ENCODE results near the gene NOC2L.

NOC2L gene

GRCh38 chr1:930633-931138, 28.4 kb downstream of the NOC2L start:
- no peak for TF ChIP-seq ZNF565 (CRISPR knock-in tag; conservative IDR thresholded peaks at IDR 0.05; ENCODE audit: low read depth)
- no peak for TF ChIP-seq ZC3H10 (CRISPR knock-in tag; IDR thresholded peaks at IDR 0.05)
- no peak for TF ChIP-seq TOX (CRISPR knock-in tag; IDR thresholded peaks at IDR 0.05; ENCODE audit: borderline replicate concordance)
- TF ChIP-seq CSRNP3 (CRISPR knock-in tag; IDR thresholded peaks at IDR 0.05) = no peak
- TF ChIP-seq ZNF8 (CRISPR knock-in tag; IDR thresholded peaks at IDR 0.05) = no peak
- TF ChIP-seq BACH2 (CRISPR knock-in tag; IDR thresholded peaks at IDR 0.05; ENCODE audit: borderline replicate concordance) = no peak
- no peak for TF ChIP-seq RARB (CRISPR knock-in tag; IDR thresholded peaks at IDR 0.05)
- no peak for TF ChIP-seq PATZ1 (CRISPR knock-in tag; IDR thresholded peaks at IDR 0.05; ENCODE audit: borderline replicate concordance)
- TF ChIP-seq TSHZ2 (CRISPR knock-in tag; IDR thresholded peaks at IDR 0.05) = no peak
- TF ChIP-seq ISL1 (CRISPR knock-in tag; IDR thresholded peaks at IDR 0.05) = no peak
- no peak for TF ChIP-seq ESRRG (CRISPR knock-in tag; IDR thresholded peaks at IDR 0.05)
- no peak for TF ChIP-seq SNAI2 (CRISPR knock-in tag; IDR thresholded peaks at IDR 0.05)
- TF ChIP-seq POU6F1 (CRISPR knock-in tag; IDR thresholded peaks at IDR 0.05; ENCODE audit: borderline replicate concordance, low read depth) = no peak
- TF ChIP-seq CREB5 (CRISPR knock-in tag; IDR thresholded peaks at IDR 0.05; ENCODE audit: low read depth) = no peak
- TF ChIP-seq ZFP3 (CRISPR knock-in tag; IDR thresholded peaks at IDR 0.05) = no peak
- TF ChIP-seq GLIS3 (CRISPR knock-in tag; IDR thresholded peaks at IDR 0.05) = no peak
- no peak for TF ChIP-seq ZFP30 (CRISPR knock-in tag; IDR thresholded peaks at IDR 0.05)
- TF ChIP-seq CSDC2 (CRISPR knock-in tag; IDR thresholded peaks at IDR 0.05) = no peak
- no peak for ATAC-seq

GRCh38 chr1:929712-930632, 29.1 kb downstream of the NOC2L start:
- TF ChIP-seq ZNF8 (CRISPR knock-in tag; IDR thresholded peaks at IDR 0.05) (no peak), ESRRG (CRISPR knock-in tag; IDR thresholded peaks at IDR 0.05) (no peak), PPARA (CRISPR knock-in tag; IDR thresholded peaks at IDR 0.05; ENCODE audit: borderline replicate concordance) (no peak), PATZ1 (CRISPR knock-in tag; IDR thresholded peaks at IDR 0.05; ENCODE audit: borderline replicate concordance) (no peak), TCF4 (CRISPR knock-in tag; IDR thresholded peaks at IDR 0.05; ENCODE audit: borderline replicate concordance) (no peak), TSHZ2 (CRISPR knock-in tag; IDR thresholded peaks at IDR 0.05) (no peak), ZFP3 (CRISPR knock-in tag; IDR thresholded peaks at IDR 0.05) (no peak), POU6F1 (CRISPR knock-in tag; IDR thresholded peaks at IDR 0.05; ENCODE audit: borderline replicate concordance, low read depth) (no peak), ISL1 (CRISPR knock-in tag; IDR thresholded peaks at IDR 0.05) (no peak), ZNF565 (CRISPR knock-in tag; conservative IDR thresholded peaks at IDR 0.05; ENCODE audit: low read depth) (no peak), ZC3H10 (CRISPR knock-in tag; IDR thresholded peaks at IDR 0.05) (no peak)
- ATAC-seq = no peak

Data from SK-N-SH treated with all-trans-retinoic acid at 6 μM for 48 hours (cell line).